ENCODE measurements around the gene FGFR2.

Gene FGFR2

GRCh38 chr10:121460733-121461132, 137.5 kb downstream of the FGFR2 start:
- CTCF ChIA-PET: no interaction called here
- TF ChIP-seq CTCF (IDR thresholded peaks at IDR 0.05; ENCODE audit: control extremely low read depth, extremely low read depth, low read depth, missing control alignments): no peak
- no peak for DNase-seq (ENCODE audit: extremely low spot score)
- POLR2A ChIA-PET: no interaction called here

DNA sequence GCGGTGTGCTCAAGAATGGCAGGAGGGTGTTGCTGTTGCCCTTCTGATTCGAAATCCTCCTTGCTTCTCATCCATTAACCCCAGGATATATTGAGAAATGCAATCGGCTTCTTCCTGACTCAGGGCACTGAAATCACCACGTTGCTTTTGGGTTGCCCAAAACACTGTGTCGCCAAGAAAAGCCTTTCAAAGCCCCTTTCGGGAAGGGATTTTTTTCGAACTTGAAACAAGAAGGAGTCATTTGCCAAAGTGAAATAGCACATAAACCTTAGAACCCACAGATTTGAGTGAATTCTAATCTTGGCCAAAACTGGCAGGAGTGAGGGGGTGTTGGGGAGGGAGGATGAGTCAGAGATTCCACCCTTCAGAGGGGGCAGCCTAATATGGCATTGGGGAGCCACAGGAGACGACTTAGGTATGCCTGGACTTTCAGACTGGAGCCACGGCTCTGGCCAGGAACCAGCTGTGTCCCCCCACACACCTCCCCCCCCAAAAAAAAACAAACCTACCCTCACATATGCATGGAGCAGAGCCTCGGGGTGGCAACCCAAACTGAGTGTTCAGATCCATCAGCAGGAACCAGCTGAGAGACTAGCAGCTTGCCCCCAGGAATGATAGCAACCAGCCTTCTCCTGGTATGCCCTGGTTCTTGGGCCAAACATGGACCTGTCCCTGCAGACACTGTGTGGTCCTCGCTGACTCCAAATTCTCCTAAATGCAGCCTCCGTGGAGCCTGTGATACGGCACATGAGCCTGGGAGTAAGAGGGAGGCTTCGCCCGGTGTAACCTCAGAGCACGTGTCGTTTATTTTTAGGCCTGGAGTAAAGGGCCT, 138.4 kb downstream of the FGFR2 start:
- no peak for DNase-seq (ENCODE audit: extremely low spot score)
- TF ChIP-seq CTCF (IDR thresholded peaks at IDR 0.05; ENCODE audit: control extremely low read depth, extremely low read depth, low read depth, missing control alignments): no peak
- ChIA-PET CTCF (no interaction called here), POLR2A (no interaction called here)

DNA sequence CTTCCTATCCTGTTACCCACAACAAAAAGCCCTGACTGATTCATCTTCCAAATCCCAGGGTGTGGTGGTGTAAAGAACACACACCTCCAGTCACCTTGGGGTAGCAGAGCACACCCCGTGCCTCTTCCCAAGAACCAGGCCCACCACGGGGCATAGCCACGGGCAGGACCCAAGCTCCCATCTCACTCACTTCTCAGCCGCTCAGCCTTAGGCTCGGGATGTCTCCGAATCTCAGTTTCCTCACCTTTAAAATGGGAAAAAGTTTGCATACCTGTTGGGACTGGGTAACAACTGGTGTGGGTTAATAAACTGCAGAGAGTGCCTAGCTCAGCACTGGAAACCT, 139.0 kb downstream of the FGFR2 start:
- TF ChIP-seq CTCF (IDR thresholded peaks at IDR 0.05; ENCODE audit: control extremely low read depth, extremely low read depth, low read depth, missing control alignments): no peak
- DNase-seq (ENCODE audit: extremely low spot score): no peak
- ChIA-PET POLR2A (no interaction called here), CTCF (no interaction called here)

GRCh38 chr10:121457729-121458128, 140.5 kb downstream of the FGFR2 start:
- ChIA-PET CTCF (interaction anchor here (1.8 kb wide), 1 partner anchor 11 kb away, joined by 4 read pairs; no protein-coding TSS in a partner anchor), POLR2A (no interaction called here)
- no peak for TF ChIP-seq CTCF (IDR thresholded peaks at IDR 0.05; ENCODE audit: control extremely low read depth, extremely low read depth, low read depth, missing control alignments)
- no peak for DNase-seq (ENCODE audit: extremely low spot score)

GRCh38 chr10:121455377-121455776, 142.9 kb downstream of the FGFR2 start:
- POLR2A ChIA-PET: no interaction called here
- CTCF ChIA-PET: no interaction called here
- no peak for DNase-seq (ENCODE audit: extremely low spot score)
- no peak for TF ChIP-seq CTCF (IDR thresholded peaks at IDR 0.05; ENCODE audit: control extremely low read depth, extremely low read depth, low read depth, missing control alignments)

DNA sequence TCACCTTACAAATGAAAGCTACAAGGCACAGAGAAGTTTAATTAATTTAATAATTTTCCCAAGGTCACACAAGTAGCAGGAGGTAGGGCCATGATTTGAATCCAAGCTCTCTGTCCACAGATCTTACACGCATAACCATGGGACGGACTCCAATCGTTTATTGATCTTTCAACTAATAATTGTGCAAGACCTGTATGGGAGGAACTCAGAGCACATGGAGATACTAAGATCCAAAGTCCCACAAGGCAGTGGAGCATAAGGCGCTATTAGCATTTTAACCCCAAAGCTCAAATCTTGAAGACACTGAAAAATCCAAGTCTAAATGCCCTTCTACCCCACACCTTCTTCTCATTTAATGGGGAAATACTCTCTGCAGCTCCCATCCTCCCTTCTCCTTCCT, 143.5 kb downstream of the FGFR2 start:
- CTCF ChIA-PET: interaction anchor here (2.2 kb wide), 1 partner anchor 9 kb away, joined by 6 read pairs; no protein-coding TSS in a partner anchor
- POLR2A ChIA-PET: no interaction called here
- TF ChIP-seq CTCF (IDR thresholded peaks at IDR 0.05; ENCODE audit: control extremely low read depth, extremely low read depth, low read depth, missing control alignments): no peak
- no peak for DNase-seq (ENCODE audit: extremely low spot score)
